Adipocyte (in vitro differentiated cells): ENCODE measurements around the gene MAD1L1.

Experiments used
- DNase-seq: peaks from one replicate; pipeline ENCODE4 v3.0.0-alpha.2; 2015; ENCODE audit warnings: low read depth
- H3K27me3 ChIP-seq: replicated peaks from 2 replicates; pipeline ENCODE4 v1.7.0; 2013; ENCODE audit warnings: mild to moderate bottlenecking, low read length, moderate library complexity; ENCODE audit not compliant: control insufficient read depth, insufficient read depth
- H3K36me3 ChIP-seq: 2 replicates; pipeline ENCODE4 v1.7.0; 2013; ENCODE audit warnings: low read length, mild to moderate bottlenecking, moderate library complexity; ENCODE audit not compliant: control insufficient read depth, insufficient read depth, severe bottlenecking
- H3K4me1 ChIP-seq: 2 replicates; pipeline ENCODE4 v1.7.0; 2013; ENCODE audit warnings: mild to moderate bottlenecking, low read length, moderate library complexity; ENCODE audit not compliant: control insufficient read depth, insufficient read depth
- H3K4me3 ChIP-seq: 2 replicates; pipeline ENCODE4 v1.7.0; 2013; ENCODE audit warnings: mild to moderate bottlenecking, low read length, moderate library complexity
- H3K9ac ChIP-seq: 2 replicates; pipeline ENCODE4 v1.7.0; 2013; ENCODE audit warnings: mild to moderate bottlenecking, low read length, moderate library complexity
- H3K9me3 ChIP-seq: 2 replicates; pipeline ENCODE4 v1.7.0; 2013; ENCODE audit warnings: mild to moderate bottlenecking, low read length, moderate library complexity; ENCODE audit not compliant: control insufficient read depth

The MAD1L1 gene

GRCh38 chr7:1939434-1940401 is 293.0 kb downstream of the MAD1L1 start:
- Histone ChIP-seq H3K9ac (no peak overlapping the region), H3K27me3 (no peaks in the 10 kb centered on the region), H3K4me3 (no peak overlapping the region), H3K9me3 (no peaks in the 10 kb centered on the region), H3K4me1 (no peaks in the 10 kb centered on the region), H3K36me3 (no peaks in the 10 kb centered on the region)
- no peak for DNase-seq

- Histone ChIP-seq H3K9me3 (no peaks in the 10 kb centered on the region), H3K4me3 (no peak overlapping the region), H3K9ac (no peak overlapping the region), H3K27me3 (no peaks in the 10 kb centered on the region), H3K4me1 (no peaks in the 10 kb centered on the region), H3K36me3 (no peaks in the 10 kb centered on the region)
- DNase-seq, result no peak
Observed at GRCh38 chr7:1938788-1939433, 293.8 kb downstream of the MAD1L1 start.

- Histone ChIP-seq H3K9me3 (no peaks in the 10 kb centered on the region), H3K4me1 (no peaks in the 10 kb centered on the region), H3K9ac (no peak overlapping the region), H3K27me3 (no peaks in the 10 kb centered on the region), H3K36me3 (no peaks in the 10 kb centered on the region), H3K4me3 (no peak overlapping the region)
- no peak for DNase-seq
Observed at GRCh38 chr7:1937252-1937605, 295.5 kb downstream of the MAD1L1 start.

GRCh38 chr7:1936531-1937251 is 296.1 kb downstream of the MAD1L1 start:
- Histone ChIP-seq H3K9me3 (no peaks in the 10 kb centered on the region), H3K4me3 (no peak overlapping the region), H3K36me3 (no peaks in the 10 kb centered on the region), H3K4me1 (no peaks in the 10 kb centered on the region), H3K9ac (no peak overlapping the region), H3K27me3 (no peaks in the 10 kb centered on the region)
- DNase-seq, result no peak

GRCh38 chr7:1936006-1936310 is 296.8 kb downstream of the MAD1L1 start:
- DNase-seq, result no peak
- Histone ChIP-seq H3K9ac (no peak overlapping the region), H3K36me3 (no peaks in the 10 kb centered on the region), H3K4me3 (no peak overlapping the region), H3K4me1 (no peaks in the 10 kb centered on the region), H3K9me3 (no peaks in the 10 kb centered on the region), H3K27me3 (no peaks in the 10 kb centered on the region)

- H3K36me3 ChIP-seq, result no peaks in the 10 kb centered on the region
- H3K27me3 ChIP-seq, result no peaks in the 10 kb centered on the region
- H3K4me3 ChIP-seq, result no peak overlapping the region
- no peaks in the 10 kb centered on the region for H3K9me3 ChIP-seq
- no peak for DNase-seq
- no peak overlapping the region for H3K9ac ChIP-seq
- no peaks in the 10 kb centered on the region for H3K4me1 ChIP-seq
Observed at GRCh38 chr7:1935176-1936005, 297.4 kb downstream of the MAD1L1 start.

- no peak for DNase-seq
- H3K36me3 ChIP-seq, result no peaks in the 10 kb centered on the region
- H3K27me3 ChIP-seq, result no peaks in the 10 kb centered on the region
- no peak overlapping the region for H3K9ac ChIP-seq
- H3K4me1 ChIP-seq, result no peaks in the 10 kb centered on the region
- no peaks in the 10 kb centered on the region for H3K9me3 ChIP-seq
- H3K4me3 ChIP-seq, result no peak overlapping the region
Observed at GRCh38 chr7:1934756-1935155, 298.0 kb downstream of the MAD1L1 start.

GRCh38 chr7:1934017-1934416 is 298.7 kb downstream of the MAD1L1 start:
- no peak for DNase-seq
- Histone ChIP-seq H3K27me3 (no peaks in the 10 kb centered on the region), H3K4me3 (no peak overlapping the region), H3K9me3 (no peaks in the 10 kb centered on the region), H3K4me1 (no peaks in the 10 kb centered on the region), H3K36me3 (no peaks in the 10 kb centered on the region), H3K9ac (no peak overlapping the region)

- H3K4me1 ChIP-seq, result no peaks in the 10 kb centered on the region
- H3K9me3 ChIP-seq, result no peaks in the 10 kb centered on the region
- no peaks in the 10 kb centered on the region for H3K36me3 ChIP-seq
- DNase-seq, result no peak
- no peaks in the 10 kb centered on the region for H3K27me3 ChIP-seq
- no peak overlapping the region for H3K9ac ChIP-seq
- H3K4me3 ChIP-seq, result no peak overlapping the region
Observed at GRCh38 chr7:1933066-1933750, 299.5 kb downstream of the MAD1L1 start.

GRCh38 chr7:1931951-1932270 is 300.8 kb downstream of the MAD1L1 start:
- no peaks in the 10 kb centered on the region for H3K36me3 ChIP-seq
- H3K4me3 ChIP-seq, result no peak overlapping the region
- H3K9me3 ChIP-seq, result no peaks in the 10 kb centered on the region
- H3K9ac ChIP-seq, result no peak overlapping the region
- DNase-seq, result no peak
- H3K4me1 ChIP-seq, result no peaks in the 10 kb centered on the region
- no peaks in the 10 kb centered on the region for H3K27me3 ChIP-seq
